Measurements from ENCODE around the gene AUTS2. TPM values are rescaled to one million over a fixed set of nuclear protein-coding genes. Genes with fewer than 3 reads are reported as not detected.

AUTS2 gene
- total and polyA plus RNA-seq, 11 donors, result 3.4 to 14.0 (median 7.3) TPM

DNA sequence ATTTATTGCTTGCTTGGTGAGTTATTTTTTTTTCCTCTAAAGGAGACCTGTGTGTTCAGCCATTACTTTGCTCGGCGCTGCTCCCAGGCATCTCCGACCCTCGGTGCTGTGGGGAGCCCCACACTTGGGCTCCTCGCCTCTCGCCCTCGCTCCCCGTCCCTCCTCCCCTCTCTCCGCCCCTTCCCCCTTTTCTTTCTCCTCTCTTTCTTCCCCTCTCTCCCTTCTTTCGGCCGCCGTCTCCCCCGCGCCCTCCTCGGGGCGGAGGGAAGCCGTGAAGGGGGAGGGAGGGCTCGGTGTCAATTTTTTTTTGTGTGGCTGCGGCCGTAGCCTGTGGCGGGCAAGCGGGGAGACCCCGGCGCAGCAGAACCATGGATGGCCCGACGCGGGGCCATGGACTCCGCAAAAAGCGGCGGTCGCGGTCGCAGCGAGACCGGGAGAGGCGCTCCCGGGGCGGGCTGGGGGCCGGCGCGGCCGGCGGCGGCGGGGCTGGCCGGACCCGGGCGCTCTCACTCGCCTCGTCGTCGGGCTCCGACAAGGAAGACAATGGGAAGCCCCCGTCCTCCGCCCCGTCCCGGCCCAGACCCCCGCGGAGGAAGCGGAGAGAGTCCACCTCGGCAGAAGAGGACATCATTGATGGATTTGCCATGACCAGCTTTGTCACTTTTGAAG lies 1.1 kb downstream of the AUTS2 start:
- Histone ChIP-seq H3K27ac (peak overlapping the region in 10 of 12 donors; percentile 1 to 95 (median 86)), H3K4me1 (peaks cover 0 to 34% (median 6%) of the 10 kb centered on the region in 12 donors), H3K27me3 (no peaks in the 10 kb centered on the region), H3K9me3 (no peaks in the 10 kb centered on the region), H3K36me3 (no peaks in the 10 kb centered on the region), H3K4me3 (peak overlapping the region; percentile 65 to 98 (median 85))
- no peak for TF ChIP-seq POLR2A (IDR thresholded peaks at IDR 0.05)
- TF ChIP-seq, protein P1, sequence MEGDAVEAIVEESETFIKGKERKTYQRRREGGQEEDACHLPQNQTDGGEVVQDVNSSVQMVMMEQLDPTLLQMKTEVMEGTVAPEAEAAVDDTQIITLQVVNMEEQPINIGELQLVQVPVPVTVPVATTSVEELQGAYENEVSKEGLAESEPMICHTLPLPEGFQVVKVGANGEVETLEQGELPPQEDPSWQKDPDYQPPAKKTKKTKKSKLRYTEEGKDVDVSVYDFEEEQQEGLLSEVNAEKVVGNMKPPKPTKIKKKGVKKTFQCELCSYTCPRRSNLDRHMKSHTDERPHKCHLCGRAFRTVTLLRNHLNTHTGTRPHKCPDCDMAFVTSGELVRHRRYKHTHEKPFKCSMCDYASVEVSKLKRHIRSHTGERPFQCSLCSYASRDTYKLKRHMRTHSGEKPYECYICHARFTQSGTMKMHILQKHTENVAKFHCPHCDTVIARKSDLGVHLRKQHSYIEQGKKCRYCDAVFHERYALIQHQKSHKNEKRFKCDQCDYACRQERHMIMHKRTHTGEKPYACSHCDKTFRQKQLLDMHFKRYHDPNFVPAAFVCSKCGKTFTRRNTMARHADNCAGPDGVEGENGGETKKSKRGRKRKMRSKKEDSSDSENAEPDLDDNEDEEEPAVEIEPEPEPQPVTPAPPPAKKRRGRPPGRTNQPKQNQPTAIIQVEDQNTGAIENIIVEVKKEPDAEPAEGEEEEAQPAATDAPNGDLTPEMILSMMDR (IDR thresholded peaks at IDR 0.05), result peak in 1 of 12 donors; percentile 8
- DNase-seq (peak in 4 of 5 donors; percentile 12 to 63 (median 28)), ATAC-seq (peak in 2 of 4 donors; percentile 1 to 3)
- intact Hi-C loops (cut with DNase I), result loop anchor here in 4 of 10 donors (2.0 to 10.0 kb wide), 5 partner anchors 141 to 1095 kb away; no protein-coding TSS in a partner anchor
- WGBS, 4 donors, result 0 to 1% (median 1%) methylated on average over 43 to 61 of the region's 61 CpGs

DNA sequence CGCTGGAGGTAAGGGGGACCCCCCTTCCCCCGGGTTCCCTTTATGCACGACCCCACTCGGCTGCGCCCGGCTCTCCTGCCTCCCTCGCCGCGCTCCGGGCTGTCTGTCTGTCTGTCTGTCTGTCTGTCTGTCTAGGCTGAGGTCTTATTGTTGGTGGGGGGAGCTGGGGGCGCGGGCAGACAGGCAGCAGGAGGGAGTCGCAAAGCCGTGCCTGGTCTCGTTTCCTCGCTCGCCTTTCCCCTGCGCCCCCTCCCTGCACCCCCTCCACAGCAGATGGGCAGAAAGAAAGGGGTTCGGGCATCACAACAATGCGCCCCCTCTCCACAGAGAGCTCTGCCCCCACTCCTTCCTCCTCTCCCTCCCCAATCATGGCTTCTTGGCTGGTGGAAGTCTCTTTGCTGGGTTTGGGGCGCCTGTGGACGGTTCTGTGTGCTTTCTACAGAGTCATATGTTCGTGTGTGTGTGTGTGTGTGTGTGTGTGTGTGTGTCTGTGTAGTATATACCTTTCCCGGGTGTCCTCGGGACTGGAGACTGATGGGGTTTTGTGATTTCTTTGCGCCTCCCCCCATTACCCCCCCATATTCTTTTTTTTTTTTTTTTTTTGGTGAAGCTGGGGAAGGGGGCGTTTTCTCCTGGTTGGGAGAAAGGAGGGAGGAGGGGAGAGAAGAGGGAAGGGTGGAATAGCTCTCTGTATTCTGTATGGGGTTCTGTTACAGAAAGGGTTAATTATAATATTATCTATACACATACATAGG lies 1.9 kb downstream of the AUTS2 start:
- no peaks in the 10 kb centered on the region for H3K9me3 ChIP-seq
- WGBS, 4 donors, result 0 to 2% (median 1%) methylated on average over 13 to 27 of the region's 27 CpGs
- no peak for TF ChIP-seq POLR2A (IDR thresholded peaks at IDR 0.05)
- TF ChIP-seq, protein P1 (IDR thresholded peaks at IDR 0.05), result no peak
- H3K27me3 ChIP-seq, result no peaks in the 10 kb centered on the region
- peaks cover 0 to 34% (median 6%) of the 10 kb centered on the region in 12 donors for H3K4me1 ChIP-seq
- no peaks in the 10 kb centered on the region for H3K36me3 ChIP-seq
- DNase-seq, result peak in 3 of 5 donors; percentile 18 to 65 (median 22)
- peak overlapping the region in 4 of 12 donors; percentile 68 to 95 (median 83) for H3K27ac ChIP-seq
- ATAC-seq, result no peak
- peak overlapping the region; percentile 65 to 98 (median 85) for H3K4me3 ChIP-seq
- intact Hi-C loops (cut with DNase I), result loop anchor here in 7 of 10 donors (2.0 to 10.0 kb wide), 10 partner anchors 52 to 1095 kb away; no protein-coding TSS in a partner anchor

GRCh38 chr7:69600710-69601519 lies 2.6 kb downstream of the AUTS2 start:
- ATAC-seq (no peak), DNase-seq (no peak)
- Histone ChIP-seq H3K36me3 (no peaks in the 10 kb centered on the region), H3K27ac (no peak overlapping the region), H3K4me3 (peak overlapping the region in 9 of 12 donors; percentile 80 to 98 (median 89)), H3K9me3 (no peaks in the 10 kb centered on the region), H3K4me1 (peaks cover 0 to 34% (median 6%) of the 10 kb centered on the region in 12 donors), H3K27me3 (no peaks in the 10 kb centered on the region)
- TF ChIP-seq POLR2A (IDR thresholded peaks at IDR 0.05), result no peak
- TF ChIP-seq, protein P1 (IDR thresholded peaks at IDR 0.05), result no peak
- intact Hi-C loops (cut with DNase I), result loop anchor here in 5 of 10 donors (5.0 to 10.0 kb wide), 6 partner anchors 51 to 294 kb away; no protein-coding TSS in a partner anchor
- 78 to 82% (median 80%) methylated on average over 5 of the region's 5 CpGs for WGBS, 4 donors
